Left lung (tissue), 10 donors: ENCODE results near the gene RARA. TPM values are rescaled to one million over a fixed set of nuclear protein-coding genes. Genes with fewer than 3 reads are reported as not detected.
"Not testable (repeated sequence)": the region's sequence is repeated elsewhere in the genome, so short reads cannot be mapped to it uniquely, and the experiment has no call there.

Source experiments
- ATAC-seq: fragments of 200-7000 bp; cut with Tn5 transposase; one replicate; pipeline ENCODE4 v1.9.1; 2020; ENCODE audit warnings: moderate library complexity
- DNase-seq, 4 donors: peaks; one replicate each; pipeline ENCODE4 v3.0.0-alpha.2; 2013 to 2020
- H3K27ac ChIP-seq, 2 donors: fragments of 200-600 bp; sonication (generic) in 1 of 2; one replicate each; pipeline versions ENCODE4 v1.5.0 to v1.8.0; 2020 to 2021
- H3K27me3 ChIP-seq, 2 donors: fragments of 200-600 bp; sonication (generic) in 1 of 2; one replicate each; pipeline versions ENCODE4 v1.5.0 to v1.8.0; 2020 to 2021
- H3K36me3 ChIP-seq, 2 donors: fragments of 200-600 bp; sonication (generic) in 1 of 2; one replicate each; pipeline versions ENCODE4 v1.5.0 to v1.8.0; 2020 to 2021
- H3K4me1 ChIP-seq, 2 donors: fragments of 200-600 bp; one replicate each; pipeline ENCODE4 v1.8.0; 2021
- H3K4me3 ChIP-seq, 2 donors: fragments of 200-600 bp; sonication (generic) in 1 of 2; one replicate each; pipeline versions ENCODE4 v1.5.0 to v1.8.0; 2020 to 2021; ENCODE audit warnings: mild to moderate bottlenecking in 1 of 2
- H3K9me3 ChIP-seq, 2 donors: fragments of 200-600 bp; sonication (generic) in 1 of 2; one replicate each; pipeline versions ENCODE4 v1.5.0 to v1.8.0; 2020 to 2021
- intact Hi-C, 2 donors: fragments of 100-400 bp; cut with DNase I; formaldehyde crosslinking; loops; one replicate each; pipeline versions ENCODE4 v1.11.2 to v1.14.2; 2022
- polyA plus RNA-seq, 6 donors: library from polyadenylated mRNA; unstranded; fragments of 120-200 nt; gene quantifications; one replicate each; pipeline ENCODE4 v1.2.1, GENCODE V29; 2013; ENCODE audit not compliant: insufficient read length in 6 of 6
- total RNA-seq, 2 donors: library from RNA; stranded (reverse); fragmentation: NEBNext Ultra II Directional; extraction: Animal tissue kit (Norgen Biotek cat#: 25700); gene quantifications; one replicate each; pipeline ENCODE4 v1.2.1, GENCODE V29; 2021
- TF ChIP-seq, protein P1 (sequence below), 2 donors: fragments of 200-600 bp; sonication (generic) in 1 of 2; IDR thresholded peaks; one replicate each; pipeline versions ENCODE4 v1.5.0 to v1.8.0; 2021; ENCODE audit warnings: antibody characterized with exemption in 2 of 2
- donor health status: DM: no; HTN: yes; CAD: no.
- donor health status: DM: no; HTN: no; CAD: no.

Gene RARA
- total and polyA plus RNA-seq, 8 donors, result 45.5 to 62.6 (median 53.1) TPM

DNA sequence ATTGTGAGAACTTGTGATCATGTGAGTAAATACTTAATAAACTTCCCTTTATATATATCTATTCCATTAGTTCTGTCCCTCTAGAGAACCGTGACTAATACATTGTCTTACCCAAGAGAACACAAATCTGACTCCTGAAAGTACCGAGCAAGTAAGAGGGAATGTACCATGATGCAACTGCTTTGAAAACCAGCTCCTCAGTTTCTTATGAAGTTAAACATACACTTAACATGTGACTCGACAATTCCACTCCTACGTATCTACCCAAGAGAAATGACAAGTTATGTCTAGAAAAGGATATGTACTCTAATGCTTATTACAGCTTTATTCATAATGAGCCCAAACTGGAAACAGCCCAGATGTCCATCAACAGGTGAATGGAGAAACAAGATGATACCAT is 64.3 kb downstream of the RARA start:
- intact Hi-C loops, result no loop called here
- no peaks in the 10 kb centered on the region for H3K27me3 ChIP-seq
- TF ChIP-seq, protein P1, sequence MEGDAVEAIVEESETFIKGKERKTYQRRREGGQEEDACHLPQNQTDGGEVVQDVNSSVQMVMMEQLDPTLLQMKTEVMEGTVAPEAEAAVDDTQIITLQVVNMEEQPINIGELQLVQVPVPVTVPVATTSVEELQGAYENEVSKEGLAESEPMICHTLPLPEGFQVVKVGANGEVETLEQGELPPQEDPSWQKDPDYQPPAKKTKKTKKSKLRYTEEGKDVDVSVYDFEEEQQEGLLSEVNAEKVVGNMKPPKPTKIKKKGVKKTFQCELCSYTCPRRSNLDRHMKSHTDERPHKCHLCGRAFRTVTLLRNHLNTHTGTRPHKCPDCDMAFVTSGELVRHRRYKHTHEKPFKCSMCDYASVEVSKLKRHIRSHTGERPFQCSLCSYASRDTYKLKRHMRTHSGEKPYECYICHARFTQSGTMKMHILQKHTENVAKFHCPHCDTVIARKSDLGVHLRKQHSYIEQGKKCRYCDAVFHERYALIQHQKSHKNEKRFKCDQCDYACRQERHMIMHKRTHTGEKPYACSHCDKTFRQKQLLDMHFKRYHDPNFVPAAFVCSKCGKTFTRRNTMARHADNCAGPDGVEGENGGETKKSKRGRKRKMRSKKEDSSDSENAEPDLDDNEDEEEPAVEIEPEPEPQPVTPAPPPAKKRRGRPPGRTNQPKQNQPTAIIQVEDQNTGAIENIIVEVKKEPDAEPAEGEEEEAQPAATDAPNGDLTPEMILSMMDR (IDR thresholded peaks at IDR 0.05), result no peak
- no peaks in the 10 kb centered on the region for H3K36me3 ChIP-seq
- H3K4me3 ChIP-seq, result no peak overlapping the region
- ATAC-seq (peak; percentile 32), DNase-seq (no peak)
- no peak overlapping the region for H3K27ac ChIP-seq
- H3K4me1 ChIP-seq, result no peaks in the 10 kb centered on the region
- H3K9me3 ChIP-seq, result no peaks in the 10 kb centered on the region

DNA sequence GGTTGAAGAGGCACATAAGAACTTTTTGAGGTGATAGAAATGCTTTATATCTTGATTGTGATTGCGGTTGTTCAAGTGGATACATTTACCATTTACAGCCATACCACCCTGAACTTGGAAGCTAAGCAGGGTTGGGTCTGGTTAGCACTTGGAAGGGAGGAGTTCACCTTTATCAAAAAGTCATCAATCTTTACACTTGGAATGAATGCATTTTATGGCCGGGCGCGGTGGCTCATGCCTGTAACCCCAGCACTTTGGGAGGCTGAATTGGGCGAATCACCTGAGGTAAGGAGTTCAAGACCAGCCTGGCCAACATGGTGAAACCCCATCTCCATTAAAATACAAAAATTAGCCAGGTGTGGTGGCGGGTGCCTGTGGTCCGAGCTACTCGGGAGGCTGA is 65.0 kb downstream of the RARA start:
- intact Hi-C loops, result no loop called here
- Histone ChIP-seq H3K9me3 (no peaks in the 10 kb centered on the region), H3K4me1 (no peaks in the 10 kb centered on the region), H3K27ac (no peak overlapping the region), H3K4me3 (no peak overlapping the region), H3K27me3 (no peaks in the 10 kb centered on the region), H3K36me3 (no peaks in the 10 kb centered on the region)
- ATAC-seq (no peak), DNase-seq (no peak)
- TF ChIP-seq, protein P1 (IDR thresholded peaks at IDR 0.05), result no peak

DNA sequence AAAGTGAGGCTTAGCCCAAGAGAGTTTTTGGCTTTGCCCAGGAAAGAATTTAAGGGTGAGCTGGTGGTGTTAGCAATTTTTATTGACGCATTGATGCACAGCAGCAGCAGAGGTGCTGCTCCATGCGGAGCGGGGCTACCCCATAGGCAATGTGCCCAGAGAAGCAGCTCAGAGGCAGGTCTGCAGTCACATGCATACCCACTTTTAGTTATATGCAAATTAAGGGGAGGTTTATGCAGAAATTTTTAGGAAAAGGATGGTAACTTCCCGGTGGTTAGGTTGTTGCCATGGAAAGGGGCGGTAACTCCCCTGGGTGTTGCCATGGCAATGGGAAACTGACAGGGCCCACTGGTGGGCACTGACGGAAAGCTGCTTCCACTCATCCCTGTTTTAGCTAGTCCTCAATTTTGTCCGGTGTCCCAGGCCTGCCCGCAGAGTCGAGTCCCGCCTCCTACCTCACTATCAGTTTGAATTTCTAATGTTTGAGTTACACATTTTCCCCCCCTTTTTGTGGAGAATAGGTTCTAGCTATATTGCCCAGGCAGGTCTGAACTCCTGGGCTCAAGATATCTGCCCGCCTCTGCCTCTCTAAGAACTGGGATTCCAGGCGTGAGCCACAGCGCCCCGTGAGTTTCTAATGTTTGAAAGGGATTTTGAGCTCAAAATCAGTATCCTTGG is 66.0 kb downstream of the RARA start:
- H3K4me3 ChIP-seq, result no peak overlapping the region
- H3K9me3 ChIP-seq, result no peaks in the 10 kb centered on the region
- DNase-seq (no peak), ATAC-seq (no peak)
- no peak overlapping the region for H3K27ac ChIP-seq
- no peaks in the 10 kb centered on the region for H3K36me3 ChIP-seq
- TF ChIP-seq, protein P1 (IDR thresholded peaks at IDR 0.05), result no peak
- intact Hi-C loops, result no loop called here
- no peaks in the 10 kb centered on the region for H3K27me3 ChIP-seq
- no peaks in the 10 kb centered on the region for H3K4me1 ChIP-seq

DNA sequence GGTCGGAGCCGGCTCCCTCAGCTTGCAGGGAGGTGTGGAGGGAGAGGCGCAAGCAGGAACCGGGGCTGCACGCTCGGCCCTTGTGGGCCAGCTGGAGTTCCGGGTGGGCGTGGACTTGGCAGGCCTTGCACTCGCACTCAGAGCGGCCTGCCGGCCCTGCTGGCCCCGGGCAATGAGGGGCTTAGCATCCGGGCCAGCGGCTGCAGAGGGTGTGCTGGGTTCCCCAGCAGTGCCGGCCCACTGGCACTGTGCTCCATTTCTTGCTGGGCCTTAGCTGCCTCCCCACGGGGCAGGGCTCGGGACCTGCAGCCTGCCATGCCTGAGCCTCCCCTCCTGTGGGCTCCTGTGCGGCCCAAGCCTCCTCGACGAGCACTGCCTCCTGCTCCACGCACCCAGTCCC is 66.8 kb downstream of the RARA start:
- intact Hi-C loops, result not testable (repeated sequence)

DNA sequence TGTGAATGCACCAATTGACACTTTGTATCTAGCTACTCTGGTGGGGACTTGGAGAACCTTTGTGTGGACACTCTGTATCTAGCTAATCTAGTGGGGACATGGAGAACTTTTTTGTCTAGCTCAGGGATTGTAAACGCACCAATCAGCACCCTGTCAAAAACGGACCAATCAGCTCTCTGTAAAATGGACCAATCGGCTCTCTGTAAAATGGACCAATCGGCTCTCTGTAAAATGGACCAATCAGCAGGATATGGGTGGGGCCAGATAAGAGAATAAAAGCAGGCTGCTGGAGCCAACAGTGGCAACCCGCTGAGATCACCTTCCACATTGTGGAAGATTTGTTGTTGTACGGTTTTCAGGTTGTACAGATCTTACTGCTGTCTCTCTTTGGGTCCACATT is 67.6 kb downstream of the RARA start:
- H3K4me3 ChIP-seq, H3K9me3 ChIP-seq, H3K27ac ChIP-seq, DNase-seq, H3K27me3 ChIP-seq, H3K36me3 ChIP-seq, intact Hi-C loops, H3K4me1 ChIP-seq, ATAC-seq: not testable (repeated sequence)

More for the DNA sequence above, 66.8 kb downstream of the RARA start:
- not testable (repeated sequence) for H3K4me1 ChIP-seq, H3K27ac ChIP-seq, H3K4me3 ChIP-seq, H3K9me3 ChIP-seq, H3K36me3 ChIP-seq, ATAC-seq, H3K27me3 ChIP-seq, DNase-seq

DNA sequence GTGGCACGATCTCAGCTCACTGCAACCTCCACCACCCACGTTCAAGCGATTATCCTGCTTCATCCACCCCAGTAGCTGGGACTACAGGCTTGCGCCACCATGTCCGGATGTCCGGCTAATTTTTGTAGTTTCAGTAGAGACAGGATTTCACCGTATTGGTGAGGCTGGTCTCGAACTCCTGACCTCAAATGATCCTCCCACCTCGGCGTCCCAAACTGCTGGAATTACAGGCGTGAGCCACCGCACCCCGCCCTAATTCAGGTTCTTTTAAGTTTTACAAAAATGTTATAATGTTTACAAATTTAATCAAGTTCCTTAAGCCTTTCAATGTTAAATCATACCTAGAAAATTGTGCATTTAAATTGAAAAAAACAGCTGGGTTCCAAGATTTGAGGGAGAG is 68.9 kb downstream of the RARA start:
- DNase-seq (no peak), ATAC-seq (no peak)
- Histone ChIP-seq H3K4me3 (no peak overlapping the region), H3K4me1 (no peaks in the 10 kb centered on the region), H3K36me3 (no peaks in the 10 kb centered on the region), H3K27ac (no peak overlapping the region), H3K27me3 (no peaks in the 10 kb centered on the region), H3K9me3 (no peaks in the 10 kb centered on the region)
- intact Hi-C loops, result no loop called here
- TF ChIP-seq, protein P1 (IDR thresholded peaks at IDR 0.05), result no peak
